Measurements from ENCODE around the gene MEF2C.

MEF2C gene

GRCh38 chr5:88700121-88700520 is 182.9 kb downstream of the MEF2C start:
- Histone ChIP-seq H3K79me2 (ENCODE audit: control insufficient read depth, low read length) (no peaks in the 10 kb centered on the region), H3K27me3 (ENCODE audit: control insufficient read depth, low read length) (no peaks in the 10 kb centered on the region), H3K27ac (ENCODE audit: low read depth, low read length) (no peak overlapping the region), H3K4me2 (ENCODE audit: low read length) (no peak overlapping the region), H3K4me3 (ENCODE audit: low read length) (no peak overlapping the region), H3K9me2 (replicated peaks; ENCODE audit: control insufficient read depth, low read length) (no peaks in the 10 kb centered on the region), H3K36me3 (ENCODE audit: control insufficient read depth, low read length) (no peaks in the 10 kb centered on the region), H4K20me1 (ENCODE audit: control insufficient read depth, insufficient read depth, low read depth, low read length) (no peaks in the 10 kb centered on the region), H3F3A (ENCODE audit: control insufficient read depth, insufficient read depth) (no peaks in the 10 kb centered on the region), H3K9me3 (ENCODE audit: control insufficient read depth, insufficient read depth, low read length) (no peaks in the 10 kb centered on the region), H3K4me1 (ENCODE audit: control insufficient read depth, low read length) (peaks cover 7% of the 10 kb centered on the region)
- TF ChIP-seq CTCF (IDR thresholded peaks at IDR 0.05; ENCODE audit: low read depth, low read length, poor library complexity, severe bottlenecking) = no peak
- TF ChIP-seq EZH2phosphoT487 (IDR thresholded peaks at IDR 0.05; ENCODE audit: borderline replicate concordance, low read length) = no peak

- no peaks in the 10 kb centered on the region for H3K9me3 ChIP-seq (ENCODE audit: control insufficient read depth, insufficient read depth, low read length)
- H4K20me1 ChIP-seq (ENCODE audit: control insufficient read depth, insufficient read depth, low read depth, low read length) = no peaks in the 10 kb centered on the region
- no peaks in the 10 kb centered on the region for H3K79me2 ChIP-seq (ENCODE audit: control insufficient read depth, low read length)
- no peak overlapping the region for H3K4me2 ChIP-seq (ENCODE audit: low read length)
- no peaks in the 10 kb centered on the region for H3F3A ChIP-seq (ENCODE audit: control insufficient read depth, insufficient read depth)
- no peak for TF ChIP-seq EZH2phosphoT487 (IDR thresholded peaks at IDR 0.05; ENCODE audit: borderline replicate concordance, low read length)
- TF ChIP-seq CTCF (IDR thresholded peaks at IDR 0.05; ENCODE audit: low read depth, low read length, poor library complexity, severe bottlenecking) = no peak
- peaks cover 7% of the 10 kb centered on the region for H3K4me1 ChIP-seq (ENCODE audit: control insufficient read depth, low read length)
- H3K4me3 ChIP-seq (ENCODE audit: low read length) = no peak overlapping the region
- H3K36me3 ChIP-seq (ENCODE audit: control insufficient read depth, low read length) = no peaks in the 10 kb centered on the region
- H3K9me2 ChIP-seq (replicated peaks; ENCODE audit: control insufficient read depth, low read length) = no peaks in the 10 kb centered on the region
- H3K27me3 ChIP-seq (ENCODE audit: control insufficient read depth, low read length) = peaks cover 4% of the 10 kb centered on the region; the same call in 1 of the 2 replicates
- no peak overlapping the region for H3K27ac ChIP-seq (ENCODE audit: low read depth, low read length)
These were observed 184.7 kb downstream of the MEF2C start for GRCh38 chr5:88698290-88698689.

GRCh38 chr5:88696466-88696865 is 186.5 kb downstream of the MEF2C start:
- no peaks in the 10 kb centered on the region for H3K9me2 ChIP-seq (replicated peaks; ENCODE audit: control insufficient read depth, low read length)
- H4K20me1 ChIP-seq (ENCODE audit: control insufficient read depth, insufficient read depth, low read depth, low read length) = no peaks in the 10 kb centered on the region
- H3K27me3 ChIP-seq (ENCODE audit: control insufficient read depth, low read length) = peaks cover 18% of the 10 kb centered on the region
- no peaks in the 10 kb centered on the region for H3F3A ChIP-seq (ENCODE audit: control insufficient read depth, insufficient read depth)
- H3K4me3 ChIP-seq (ENCODE audit: low read length) = no peak overlapping the region
- no peak overlapping the region for H3K27ac ChIP-seq (ENCODE audit: low read depth, low read length)
- H3K36me3 ChIP-seq (ENCODE audit: control insufficient read depth, low read length) = no peaks in the 10 kb centered on the region
- peaks cover 8% of the 10 kb centered on the region for H3K4me1 ChIP-seq (ENCODE audit: control insufficient read depth, low read length)
- H3K4me2 ChIP-seq (ENCODE audit: low read length) = no peak overlapping the region
- no peaks in the 10 kb centered on the region for H3K9me3 ChIP-seq (ENCODE audit: control insufficient read depth, insufficient read depth, low read length)
- TF ChIP-seq EZH2phosphoT487 (IDR thresholded peaks at IDR 0.05; ENCODE audit: borderline replicate concordance, low read length) = no peak
- TF ChIP-seq CTCF (IDR thresholded peaks at IDR 0.05; ENCODE audit: low read depth, low read length, poor library complexity, severe bottlenecking) = no peak
- H3K79me2 ChIP-seq (ENCODE audit: control insufficient read depth, low read length) = no peaks in the 10 kb centered on the region

- no peaks in the 10 kb centered on the region for H3K36me3 ChIP-seq (ENCODE audit: control insufficient read depth, low read length)
- peaks cover 23% of the 10 kb centered on the region for H3K27me3 ChIP-seq (ENCODE audit: control insufficient read depth, low read length)
- H3K9me3 ChIP-seq (ENCODE audit: control insufficient read depth, insufficient read depth, low read length) = no peaks in the 10 kb centered on the region
- no peaks in the 10 kb centered on the region for H3F3A ChIP-seq (ENCODE audit: control insufficient read depth, insufficient read depth)
- H3K4me3 ChIP-seq (ENCODE audit: low read length) = no peak overlapping the region
- H3K9me2 ChIP-seq (replicated peaks; ENCODE audit: control insufficient read depth, low read length) = no peaks in the 10 kb centered on the region
- peaks cover 12% of the 10 kb centered on the region for H3K4me1 ChIP-seq (ENCODE audit: control insufficient read depth, low read length)
- H3K4me2 ChIP-seq (ENCODE audit: low read length) = no peak overlapping the region
- TF ChIP-seq CTCF (IDR thresholded peaks at IDR 0.05; ENCODE audit: low read depth, low read length, poor library complexity, severe bottlenecking) = no peak
- no peak for TF ChIP-seq EZH2phosphoT487 (IDR thresholded peaks at IDR 0.05; ENCODE audit: borderline replicate concordance, low read length)
- H3K27ac ChIP-seq (ENCODE audit: low read depth, low read length) = no peak overlapping the region
- H3K79me2 ChIP-seq (ENCODE audit: control insufficient read depth, low read length) = no peaks in the 10 kb centered on the region
- no peaks in the 10 kb centered on the region for H4K20me1 ChIP-seq (ENCODE audit: control insufficient read depth, insufficient read depth, low read depth, low read length)
These were observed 187.1 kb downstream of the MEF2C start for GRCh38 chr5:88695931-88696330.

All from DOHH2 (cell line).